ENCODE measurements around the gene SEMA4B.
A peak's percentile ranks its signal among the peaks of the same experiment; 100 is the strongest.

SEMA4B gene

GRCh38 chr15:90188914-90189748 lies 12.0 kb upstream of the SEMA4B start:
- TF ChIP-seq RAD21 (IDR thresholded peaks at IDR 0.05; ENCODE audit: low read depth) (no peak), EP300 (IDR thresholded peaks at IDR 0.05; ENCODE audit: borderline replicate concordance) (no peak), YY1 (IDR thresholded peaks at IDR 0.05; ENCODE audit: low read depth) (no peak), MAX (IDR thresholded peaks at IDR 0.05) (no peak), TCF12 (IDR thresholded peaks at IDR 0.05; ENCODE audit: low read depth) (no peak), CREB1 (IDR thresholded peaks at IDR 0.05; ENCODE audit: low read depth) (no peak), TEAD4 (IDR thresholded peaks at IDR 0.05) (no peak), USF1 (IDR thresholded peaks at IDR 0.05) (no peak), TAF1 (IDR thresholded peaks at IDR 0.05; ENCODE audit: low read depth) (no peak), REST (IDR thresholded peaks at IDR 0.05; ENCODE audit: low read depth) (no peak), ZBTB7A (IDR thresholded peaks at IDR 0.05; ENCODE audit: low read depth) (no peak), NFIC (IDR thresholded peaks at IDR 0.05) (no peak), CEBPB (IDR thresholded peaks at IDR 0.05) (no peak), EGR1 (IDR thresholded peaks at IDR 0.05) (no peak), FOXM1 (IDR thresholded peaks at IDR 0.05; ENCODE audit: borderline replicate concordance, low read depth) (no peak)

- TF ChIP-seq EGR1 (IDR thresholded peaks at IDR 0.05) (no peak), ZBTB7A (IDR thresholded peaks at IDR 0.05; ENCODE audit: low read depth) (0 out of 2 replicates have a peak, but pooled peaks have one; percentile 35)
These were observed 11.2 kb upstream of the SEMA4B start for GRCh38 chr15:90189781-90190467.

GRCh38 chr15:90190606-90191343 lies 10.4 kb upstream of the SEMA4B start:
- TF ChIP-seq USF1 (IDR thresholded peaks at IDR 0.05) (no peak), TEAD4 (IDR thresholded peaks at IDR 0.05) (no peak), FOXM1 (IDR thresholded peaks at IDR 0.05; ENCODE audit: borderline replicate concordance, low read depth) (no peak), TCF12 (IDR thresholded peaks at IDR 0.05; ENCODE audit: low read depth) (no peak), NFIC (IDR thresholded peaks at IDR 0.05) (no peak), EP300 (IDR thresholded peaks at IDR 0.05; ENCODE audit: borderline replicate concordance) (no peak), ZBTB7A (IDR thresholded peaks at IDR 0.05; ENCODE audit: low read depth) (no peak), EGR1 (IDR thresholded peaks at IDR 0.05) (no peak), CEBPB (IDR thresholded peaks at IDR 0.05) (no peak), RAD21 (IDR thresholded peaks at IDR 0.05; ENCODE audit: low read depth) (no peak), REST (IDR thresholded peaks at IDR 0.05; ENCODE audit: low read depth) (no peak), MAX (IDR thresholded peaks at IDR 0.05) (no peak), CREB1 (IDR thresholded peaks at IDR 0.05; ENCODE audit: low read depth) (no peak), YY1 (IDR thresholded peaks at IDR 0.05; ENCODE audit: low read depth) (no peak), TAF1 (IDR thresholded peaks at IDR 0.05; ENCODE audit: low read depth) (no peak)

- TF ChIP-seq FOXM1 (IDR thresholded peaks at IDR 0.05; ENCODE audit: borderline replicate concordance, low read depth) (no peak), REST (IDR thresholded peaks at IDR 0.05; ENCODE audit: low read depth) (no peak), TAF1 (IDR thresholded peaks at IDR 0.05; ENCODE audit: low read depth) (0 out of 2 replicates have a peak, but pooled peaks have one; percentile 9), ZBTB7A (IDR thresholded peaks at IDR 0.05; ENCODE audit: low read depth) (no peak), EP300 (IDR thresholded peaks at IDR 0.05; ENCODE audit: borderline replicate concordance) (no peak)
These were observed 9.8 kb upstream of the SEMA4B start for GRCh38 chr15:90191344-90191687.
